Thoracic aorta (tissue), 2 donors: ENCODE data around the gene REEP3. TPM values are rescaled to one million over a fixed set of nuclear protein-coding genes. Genes with fewer than 3 reads are reported as not detected.

Source experiments
- ATAC-seq: fragments of 150-250 bp; one replicate; pipeline ENCODE4 v1.8.0; 2017; ENCODE audit warnings: low read depth; ENCODE audit not compliant: insufficient number of reproducible peaks, low FRiP score
- DNase-seq: peaks from one replicate; pipeline ENCODE4 v3.0.0-alpha.2; 2020; ENCODE audit warnings: low spot score
- H3K27ac ChIP-seq, 2 donors: fragments of 200-600 bp; sonication (generic); 1 replicate in 1 of 2; 2 replicates in 1 of 2; pipeline ENCODE4 v1.5.1; 2016; ENCODE audit warnings: mild to moderate bottlenecking in 2 of 2, moderate library complexity in 2 of 2
- H3K27me3 ChIP-seq: fragments of 200-600 bp; sonication (generic); replicated peaks from 2 replicates; pipeline ENCODE4 v1.6.0; 2016; ENCODE audit warnings: mild to moderate bottlenecking; ENCODE audit not compliant: insufficient read depth
- H3K36me3 ChIP-seq: fragments of 200-600 bp; sonication (generic); one replicate; pipeline ENCODE4 v1.5.1; 2016
- H3K4me1 ChIP-seq, 2 donors: fragments of 200-600 bp; sonication (generic); 1 replicate in 1 of 2; 2 replicates in 1 of 2; pipeline versions ENCODE4 v1.5.1 to v1.6.0; 2016; ENCODE audit warnings: low read depth in 2 of 2, mild to moderate bottlenecking in 1 of 2; ENCODE audit not compliant: control insufficient read depth in 1 of 2
- H3K4me3 ChIP-seq: fragments of 200-600 bp; sonication (generic); 2 replicates; pipeline ENCODE4 v1.5.1; 2016; ENCODE audit warnings: mild to moderate bottlenecking
- H3K9me3 ChIP-seq: fragments of 200-600 bp; sonication (generic); 2 replicates; pipeline ENCODE4 v1.5.1; 2016
- CTCF ChIP-seq: fragments of 200-600 bp; sonication (generic); IDR thresholded peaks from one replicate; pipeline ENCODE4 v1.5.1; 2019; ENCODE audit warnings: antibody characterized with exemption
- total RNA-seq, 2 donors: library from RNA; depleted of rRNA; stranded (reverse); fragments of >200 nt; gene quantifications; one replicate each; pipeline versions ENCODE4 v1.1.0 to v1.2.3, GENCODE V29; 2016

The REEP3 gene
- total RNA-seq, 2 donors from 2014 or later = 75.0 to 91.6 TPM

- TF ChIP-seq CTCF = no peak
- Histone ChIP-seq H3K36me3 (peaks cover 3% of the 10 kb centered on the region), H3K27ac (no peak overlapping the region), H3K9me3 (no peaks in the 10 kb centered on the region), H3K4me3 (no peak overlapping the region), H3K4me1 (no peaks in the 10 kb centered on the region), H3K27me3 (no peaks in the 10 kb centered on the region)
- no peak for ATAC-seq
- no peak for DNase-seq
These were observed 98.2 kb downstream of the REEP3 start for GRCh38 chr10:63619426-63619825.

GRCh38 chr10:63622097-63622496, 100.9 kb downstream of the REEP3 start:
- Histone ChIP-seq H3K4me1 (no peaks in the 10 kb centered on the region), H3K27ac (no peak overlapping the region), H3K9me3 (no peaks in the 10 kb centered on the region), H3K4me3 (no peak overlapping the region), H3K27me3 (no peaks in the 10 kb centered on the region), H3K36me3 (no peaks in the 10 kb centered on the region)
- no peak for DNase-seq
- TF ChIP-seq CTCF = no peak
- ATAC-seq = no peak

GRCh38 chr10:63624701-63625100, 103.5 kb downstream of the REEP3 start:
- peaks cover 4 to 14% of the 10 kb centered on the region in 2 donors for H3K4me1 ChIP-seq
- no peak overlapping the region for H3K27ac ChIP-seq
- H3K9me3 ChIP-seq = no peaks in the 10 kb centered on the region
- DNase-seq = no peak
- H3K36me3 ChIP-seq = no peaks in the 10 kb centered on the region
- no peak for TF ChIP-seq CTCF
- H3K4me3 ChIP-seq = no peak overlapping the region
- no peaks in the 10 kb centered on the region for H3K27me3 ChIP-seq
- no peak for ATAC-seq

- H3K27ac ChIP-seq = no peak overlapping the region
- H3K36me3 ChIP-seq = no peaks in the 10 kb centered on the region
- no peaks in the 10 kb centered on the region for H3K9me3 ChIP-seq
- H3K4me1 ChIP-seq = peaks cover 7 to 25% of the 10 kb centered on the region in 2 donors
- H3K27me3 ChIP-seq = no peaks in the 10 kb centered on the region
- DNase-seq (no peak), ATAC-seq (no peak)
- TF ChIP-seq CTCF = no peak
- H3K4me3 ChIP-seq = no peak overlapping the region
These were observed 106.2 kb downstream of the REEP3 start for GRCh38 chr10:63627396-63627795.

GRCh38 chr10:63627881-63628296, 106.7 kb downstream of the REEP3 start:
- DNase-seq (no peak), ATAC-seq (no peak)
- Histone ChIP-seq H3K9me3 (no peaks in the 10 kb centered on the region), H3K27ac (peak overlapping the region; percentile 89 to 96), H3K4me1 (peaks cover 7 to 25% of the 10 kb centered on the region in 2 donors), H3K4me3 (no peak overlapping the region), H3K27me3 (no peaks in the 10 kb centered on the region), H3K36me3 (no peaks in the 10 kb centered on the region)
- TF ChIP-seq CTCF = no peak
